Lower leg skin (tissue), 4 donors: ENCODE measurements around the gene VPS18. TPM values are rescaled to one million over a fixed set of nuclear protein-coding genes. Genes with fewer than 3 reads are reported as not detected.

Source experiments
- DNase-seq, 2 donors: peaks; one replicate each; pipeline ENCODE4 v3.0.0-alpha.2; 2019; ENCODE audit warnings: low spot score in 2 of 2
- H3K4me3 ChIP-seq: fragments of 200-600 bp; sonication (generic); 2 replicates; pipeline ENCODE4 v1.5.1; 2017; ENCODE audit warnings: mild to moderate bottlenecking, low read depth; ENCODE audit not compliant: poor library complexity, severe bottlenecking
- CTCF ChIP-seq, 3 donors: fragments of 450-650 bp; IDR thresholded peaks; one replicate each; pipeline ENCODE4 v1.5.1; 2016; ENCODE audit warnings: antibody characterized with exemption in 3 of 3, mild to moderate bottlenecking in 3 of 3, moderate library complexity in 2 of 3
- POLR2A ChIP-seq, 2 donors: fragments of 450-650 bp; IDR thresholded peaks; one replicate each; pipeline ENCODE4 v1.6.1; 2016 to 2017; ENCODE audit warnings: antibody characterized with exemption in 2 of 2, mild to moderate bottlenecking in 1 of 2, moderate library complexity in 1 of 2
- WGBS, 2 donors: methylation state at CpG; one replicate each; pipeline ENCODE4 v1.1.5; 2018; 5-methylcytosine and 5-hydroxymethylcytosine counted together
- intact Hi-C: fragments of 100-400 bp; cut with DNase I; formaldehyde crosslinking; loops from one replicate; pipeline ENCODE4 v1.15.0; 2023; ENCODE audit warnings: low total_unique reads
- total RNA-seq, 4 donors: library from RNA; depleted of rRNA; stranded (reverse); fragments of >200 nt; gene quantifications; one replicate each; pipeline ENCODE4 v1.1.0, GENCODE V29; 2016

VPS18 gene
- total RNA-seq, 4 donors from 2014 or later, result 15.4 to 29.9 (median 25.7) TPM

- 75 to 82% methylated on average over 8 to 11 of the region's 11 CpGs for WGBS, 2 donors
- DNase-seq, result no peak
- intact Hi-C loops, result no loop called here
- TF ChIP-seq CTCF (IDR thresholded peaks at IDR 0.05) (no peak), POLR2A (IDR thresholded peaks at IDR 0.05) (no peak)
- no peak overlapping the region for H3K4me3 ChIP-seq
Measured at GRCh38 chr15:40917585-40917984, 23.3 kb downstream of the VPS18 start.

GRCh38 chr15:40918146-40918798 lies 24.0 kb downstream of the VPS18 start:
- intact Hi-C loops, result no loop called here
- no peak overlapping the region for H3K4me3 ChIP-seq
- TF ChIP-seq CTCF (IDR thresholded peaks at IDR 0.05), result no peak
- no peak for TF ChIP-seq POLR2A (IDR thresholded peaks at IDR 0.05)
- DNase-seq, result no peak
- 76 to 78% methylated on average over 11 to 15 of the region's 15 CpGs for WGBS, 2 donors

GRCh38 chr15:40918799-40919392 lies 24.6 kb downstream of the VPS18 start:
- no peak for DNase-seq
- intact Hi-C loops, result no loop called here
- H3K4me3 ChIP-seq, result no peak overlapping the region
- WGBS, 2 donors, result 71 to 85% methylated on average over 17 to 18 of the region's 19 CpGs
- TF ChIP-seq CTCF (IDR thresholded peaks at IDR 0.05) (no peak), POLR2A (IDR thresholded peaks at IDR 0.05) (no peak)

- H3K4me3 ChIP-seq, result no peak overlapping the region
- WGBS, 2 donors, result 58 to 68% methylated on average over 5 of the region's 5 CpGs
- no peak for DNase-seq
- TF ChIP-seq CTCF (IDR thresholded peaks at IDR 0.05) (no peak), POLR2A (IDR thresholded peaks at IDR 0.05) (no peak)
- intact Hi-C loops, result no loop called here
Measured at GRCh38 chr15:40921949-40922607, 27.8 kb downstream of the VPS18 start.

GRCh38 chr15:40922608-40923005 lies 28.4 kb downstream of the VPS18 start:
- 69 to 71% methylated on average over 10 of the region's 10 CpGs for WGBS, 2 donors
- TF ChIP-seq POLR2A (IDR thresholded peaks at IDR 0.05) (no peak), CTCF (IDR thresholded peaks at IDR 0.05) (no peak)
- no peak for DNase-seq
- H3K4me3 ChIP-seq, result no peak overlapping the region
- intact Hi-C loops, result no loop called here
